Ovary (tissue), 9 donors: ENCODE results near the gene DNAH17. TPM values are rescaled to one million over a fixed set of nuclear protein-coding genes. Genes with fewer than 3 reads are reported as not detected.

ENCODE experiments used
- DNase-seq, 5 donors: peaks; one replicate each; pipeline ENCODE4 v3.0.0-alpha.2; 2019 to 2020
- H3K27ac ChIP-seq, 2 donors: fragments of 200-600 bp; one replicate each; pipeline versions ENCODE4 v1.5.1 to v1.8.0; 2019 to 2022
- H3K27me3 ChIP-seq: fragments of 200-600 bp; one replicate; pipeline ENCODE4 v1.8.0; 2022
- H3K36me3 ChIP-seq: fragments of 200-600 bp; sonication (generic); one replicate; pipeline ENCODE4 v1.5.1; 2019
- H3K4me1 ChIP-seq: one replicate; pipeline ENCODE4 v1.8.1; 2013; ENCODE audit warnings: mild to moderate bottlenecking, moderate library complexity; ENCODE audit not compliant: insufficient read depth
- H3K4me3 ChIP-seq: fragments of 200-600 bp; sonication (generic); one replicate; pipeline ENCODE4 v1.5.1; 2017
- H3K9me3 ChIP-seq, 2 donors: fragments of 200-600 bp in 1 of 2; sonication (generic) in 1 of 2; one replicate each; pipeline versions ENCODE4 v1.5.1 to v1.8.1; 2013 to 2019; ENCODE audit warnings: mild to moderate bottlenecking in 1 of 2, moderate library complexity in 1 of 2
- CTCF ChIP-seq, 3 donors: fragments of 450-650 bp in 2 of 3; fragments of 200-600 bp in 1 of 3; IDR thresholded peaks; one replicate each; pipeline versions ENCODE4 v1.5.1 to v1.8.0; 2016 to 2022; ENCODE audit warnings: antibody characterized with exemption in 3 of 3, mild to moderate bottlenecking in 1 of 3
- EP300 ChIP-seq: sonication (generic); formaldehyde crosslinking; IDR thresholded peaks from one replicate; pipeline ENCODE4 v1.6.1; 2017; ENCODE audit warnings: antibody characterized with exemption
- POLR2A ChIP-seq: fragments of 450-650 bp; IDR thresholded peaks from one replicate; pipeline ENCODE4 v1.6.1; 2017; ENCODE audit warnings: antibody characterized with exemption, mild to moderate bottlenecking, moderate library complexity
- WGBS, 3 donors: extraction: QIAGEN DNeasy Blood & Tissue Kit in 1 of 3; methylation state at CpG; one replicate each; pipeline versions ENCODE4 v1.1.5 to v1.1.7; 2013 to 2017; 5-methylcytosine and 5-hydroxymethylcytosine counted together
- intact Hi-C, 4 donors: fragments of 100-400 bp; cut with DNase I; formaldehyde crosslinking; loops; one replicate each; pipeline versions ENCODE4 v1.11.0 to v1.15.1; 2022 to 2023
- polyA plus RNA-seq, 2 donors: library from polyadenylated mRNA; stranded (reverse); fragments of 200-250 nt in 1 of 2; fragments of 350-450 nt in 1 of 2; fragmentation: Illumina TruSeq in 1 of 2; extraction: RNeasy Lipid Tissue Mini Kit (QIAGEN cat#74804) in 1 of 2; gene quantifications; one replicate each; pipeline ENCODE4 v1.2.3, GENCODE V29; 2013 to 2014
- total RNA-seq, 7 donors: library from RNA; depleted of rRNA in 2 of 7; stranded (reverse); fragments of >200 nt in 2 of 7; fragmentation: NEBNext Ultra II Directional in 3 of 7; extraction: Animal tissue kit (Norgen Biotek cat#: 25700) in 3 of 7; gene quantifications; one replicate each; pipeline versions ENCODE4 v1.1.0 to v1.2.4, GENCODE V29; 2016 to 2023
- donor health status: DM: no; HTN: no; CAD: no; lungs with moderate emphysema.
- donor health status: DM: no; HTN: no; CAD: no.
- donor health status: Bipolar disorder and iron deficiency.
- donor health status: DM: yes; HTN: yes; CAD: no.
- donor health status: DM: no; HTN: no; CAD: no.
- donor health status: DM: yes; HTN: yes; CAD: no.

DNAH17 gene
- total and polyA plus RNA-seq, 9 donors = 0.07 to 0.25 (median 0.12) TPM; not detected in 6

GRCh38 chr17:78383725-78384471 is 193.3 kb downstream of the DNAH17 start:
- Histone ChIP-seq H3K27me3 (no peaks in the 10 kb centered on the region), H3K36me3 (no peaks in the 10 kb centered on the region), H3K4me3 (no peak overlapping the region), H3K4me1 (peaks cover 5% of the 10 kb centered on the region), H3K27ac (peak overlapping the region in 1 of 2 donors; percentile 25), H3K9me3 (no peaks in the 10 kb centered on the region)
- DNase-seq = peak in 3 of 5 donors; percentile 47 to 67 (median 65)
- TF ChIP-seq CTCF (IDR thresholded peaks at IDR 0.05) (no peak), EP300 (peak; percentile 76)
- intact Hi-C loops = loop anchor here in 1 of 4 donors (5.0 kb wide), 1 partner anchor 33 kb away; no protein-coding TSS in a partner anchor
- WGBS, 3 donors = 46 to 54% (median 48%) methylated on average over 15 of the region's 15 CpGs

GRCh38 chr17:78381601-78382232 is 195.5 kb downstream of the DNAH17 start:
- intact Hi-C loops = loop anchor here in 1 of 4 donors (5.0 kb wide), 1 partner anchor 36 kb away; no protein-coding TSS in a partner anchor
- peaks cover 5% of the 10 kb centered on the region for H3K4me1 ChIP-seq
- no peak for DNase-seq

GRCh38 chr17:78380370-78380769 is 196.8 kb downstream of the DNAH17 start:
- DNase-seq = no peak
- Histone ChIP-seq H3K27me3 (no peaks in the 10 kb centered on the region), H3K4me3 (no peak overlapping the region), H3K27ac (no peak overlapping the region), H3K9me3 (no peaks in the 10 kb centered on the region), H3K36me3 (no peaks in the 10 kb centered on the region), H3K4me1 (peaks cover 5% of the 10 kb centered on the region)
- TF ChIP-seq CTCF (IDR thresholded peaks at IDR 0.05) (no peak), POLR2A (no peak), EP300 (no peak)
- intact Hi-C loops = loop anchor here in 1 of 4 donors (5.0 kb wide), 1 partner anchor 37 kb away; no protein-coding TSS in a partner anchor
- WGBS, 3 donors = 82 to 88% (median 82%) methylated on average over 5 of the region's 5 CpGs

More at GRCh38 chr17:78381601-78382232, 195.5 kb downstream of the DNAH17 start:
- Histone ChIP-seq H3K9me3 (no peaks in the 10 kb centered on the region), H3K27ac (no peak overlapping the region), H3K4me3 (no peak overlapping the region), H3K36me3 (no peaks in the 10 kb centered on the region), H3K27me3 (no peaks in the 10 kb centered on the region)
- 62 to 71% (median 64%) methylated on average over 12 of the region's 12 CpGs for WGBS, 3 donors
- TF ChIP-seq EP300 (no peak), POLR2A (no peak), CTCF (IDR thresholded peaks at IDR 0.05) (no peak)

GRCh38 chr17:78379131-78379491 is 198.1 kb downstream of the DNAH17 start:
- peak overlapping the region in 1 of 2 donors; percentile 47 for H3K27ac ChIP-seq
- TF ChIP-seq CTCF (IDR thresholded peaks at IDR 0.05) = no peak
- no peak for TF ChIP-seq POLR2A
- no peak for TF ChIP-seq EP300
- peaks cover 3% of the 10 kb centered on the region for H3K4me1 ChIP-seq
- intact Hi-C loops = loop anchor here in 1 of 4 donors (10.0 kb wide), 1 partner anchor 254 kb away; the partner anchor contains the start of gene TMC6
- DNase-seq = no peak
- H3K4me3 ChIP-seq = peak overlapping the region; percentile 95
- WGBS, 3 donors = 4% methylated on average over 7 of the region's 7 CpGs
- no peaks in the 10 kb centered on the region for H3K9me3 ChIP-seq
- no peaks in the 10 kb centered on the region for H3K27me3 ChIP-seq
- no peaks in the 10 kb centered on the region for H3K36me3 ChIP-seq
